Endometrial microvascular endothelial cells (primary cell): ENCODE data around the gene SFSWAP. TPM values are rescaled to one million over a fixed set of nuclear protein-coding genes. Genes with fewer than 3 reads are reported as not detected.
"Not testable (repeated sequence)": the region's sequence is repeated elsewhere in the genome, so short reads cannot be mapped to it uniquely, and the experiment has no call there.

Experiments
- in situ Hi-C: cut with HindIII; loops from 2 replicates; pipeline ENCODE4 v1.10.0; 2017; ENCODE audit warnings: low sequenced_read_pairs, low pct_unique_long_range_greater_than_20kb; ENCODE audit errors: inconsistent ontology term
- total RNA-seq: library from RNA; depleted of rRNA; stranded (reverse); fragments of >200 nt; gene quantifications from one replicate; pipeline ENCODE4 v1.2.3, GENCODE V29; 2015; ENCODE audit errors: inconsistent ontology term

Gene SFSWAP
- total RNA-seq, 1 donor from 2014 or later: 17.6 TPM

GRCh38 chr12:131678389-131679181, 32.3 kb upstream of the SFSWAP start:
- in situ Hi-C loops: not testable (repeated sequence)

- in situ Hi-C loops: not testable (repeated sequence)
These were observed 31.7 kb upstream of the SFSWAP start for GRCh38 chr12:131679186-131679585.

- in situ Hi-C loops: not testable (repeated sequence)
These were observed 31.1 kb upstream of the SFSWAP start for GRCh38 chr12:131679816-131680215.

GRCh38 chr12:131680392-131681256, 30.3 kb upstream of the SFSWAP start:
- in situ Hi-C loops: not testable (repeated sequence)

- in situ Hi-C loops: no loop called here
These were observed 29.7 kb upstream of the SFSWAP start for GRCh38 chr12:131681257-131681620.

GRCh38 chr12:131681746-131682509, 29.0 kb upstream of the SFSWAP start:
- in situ Hi-C loops: not testable (repeated sequence)

GRCh38 chr12:131682510-131682895, 28.4 kb upstream of the SFSWAP start:
- in situ Hi-C loops: no loop called here

GRCh38 chr12:131683266-131684014, 27.4 kb upstream of the SFSWAP start:
- in situ Hi-C loops: no loop called here

GRCh38 chr12:131684015-131684725, 26.7 kb upstream of the SFSWAP start:
- in situ Hi-C loops: no loop called here

GRCh38 chr12:131687346-131688125, 23.4 kb upstream of the SFSWAP start:
- in situ Hi-C loops: no loop called here

GRCh38 chr12:131688131-131688844, 22.6 kb upstream of the SFSWAP start:
- in situ Hi-C loops: no loop called here

GRCh38 chr12:131688845-131689154, 22.1 kb upstream of the SFSWAP start:
- in situ Hi-C loops: no loop called here

GRCh38 chr12:131690320-131690719, 20.6 kb upstream of the SFSWAP start:
- in situ Hi-C loops: no loop called here

- in situ Hi-C loops: no loop called here
These were observed 18.5 kb upstream of the SFSWAP start for GRCh38 chr12:131692431-131692830.

- in situ Hi-C loops: no loop called here
These were observed 17.7 kb upstream of the SFSWAP start for GRCh38 chr12:131693149-131693548.

- in situ Hi-C loops: no loop called here
These were observed 16.6 kb upstream of the SFSWAP start for GRCh38 chr12:131694116-131694838.
